GM19099 (cell line): Measurements from ENCODE around the gene CDH11.

ENCODE experiments used
- POLR2A ChIP-seq: IDR thresholded peaks from 3 replicates; pipeline ENCODE4 v1.6.1; 2011; ENCODE audit warnings: low read depth; ENCODE audit not compliant: insufficient read length; ENCODE audit errors: extremely low read depth

CDH11 gene

DNA sequence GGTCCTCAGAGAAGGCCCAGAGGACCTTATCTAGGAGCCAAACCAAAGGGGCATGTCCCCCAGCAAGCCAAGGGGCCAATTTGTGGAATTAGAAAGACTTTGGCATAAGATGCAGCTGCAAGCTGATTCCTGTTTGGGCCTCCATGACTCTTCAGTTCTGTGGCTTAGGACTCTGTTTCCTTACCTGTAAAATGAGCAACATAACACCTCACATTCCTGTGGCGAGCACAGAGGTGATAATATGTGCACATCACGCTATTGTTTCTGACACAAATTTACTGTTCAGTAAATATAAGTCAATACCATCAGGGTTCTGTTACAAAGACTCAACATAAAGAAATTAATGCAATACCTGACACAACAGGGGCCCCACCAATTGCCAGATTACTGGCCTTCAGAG is 57.7 kb downstream of the CDH11 start:
- no peak for TF ChIP-seq POLR2A

- TF ChIP-seq POLR2A: no peak
Measured at GRCh38 chr16:65062736-65063583, 58.9 kb downstream of the CDH11 start.

- TF ChIP-seq POLR2A: no peak
Measured at GRCh38 chr16:65061935-65062518, 59.8 kb downstream of the CDH11 start.

DNA sequence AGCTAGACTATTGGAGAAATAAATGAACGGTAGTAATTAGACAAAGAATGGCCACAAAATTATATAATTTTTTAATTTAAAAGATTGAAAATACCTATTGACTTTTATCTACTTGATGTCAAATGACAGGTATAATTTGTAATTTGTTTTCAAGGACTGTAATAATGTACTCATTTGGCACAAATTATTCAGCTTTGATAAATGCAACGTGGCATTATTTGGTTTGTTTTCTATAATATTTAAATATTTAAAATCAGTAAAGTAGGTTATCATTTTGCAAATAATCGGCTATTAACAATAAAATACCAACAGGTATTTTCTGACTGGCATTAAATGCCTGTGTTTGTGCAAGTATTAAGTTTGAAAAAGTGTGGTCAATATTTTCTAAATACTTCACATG is 60.6 kb downstream of the CDH11 start:
- TF ChIP-seq POLR2A: no peak

DNA sequence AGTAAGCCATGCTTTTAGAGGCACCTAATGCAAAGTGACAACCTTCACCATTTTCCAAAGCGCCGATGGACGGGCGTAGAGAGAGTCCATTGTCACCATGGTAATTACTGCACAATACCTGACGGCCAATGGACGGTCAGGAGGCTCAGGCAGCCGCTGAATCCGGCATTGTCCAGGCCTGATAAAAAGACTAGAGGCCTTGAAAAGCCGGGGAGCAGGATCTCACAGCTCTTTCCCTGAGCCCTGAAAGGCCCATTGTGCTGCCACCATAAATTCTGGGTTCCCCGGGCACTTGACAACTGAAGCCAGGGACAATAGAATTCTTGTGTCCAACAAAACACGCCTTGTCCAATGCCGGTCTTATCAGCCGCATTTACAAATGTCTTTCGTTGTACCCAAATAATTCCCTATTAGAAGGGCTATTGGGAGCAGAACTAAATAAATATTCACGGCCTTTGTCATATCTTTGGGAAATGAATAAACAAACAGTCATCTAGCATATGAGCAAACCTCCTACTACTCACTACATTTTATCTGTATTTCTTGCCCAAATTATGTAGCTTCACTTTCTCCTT is 62.4 kb downstream of the CDH11 start:
- TF ChIP-seq POLR2A: no peak

DNA sequence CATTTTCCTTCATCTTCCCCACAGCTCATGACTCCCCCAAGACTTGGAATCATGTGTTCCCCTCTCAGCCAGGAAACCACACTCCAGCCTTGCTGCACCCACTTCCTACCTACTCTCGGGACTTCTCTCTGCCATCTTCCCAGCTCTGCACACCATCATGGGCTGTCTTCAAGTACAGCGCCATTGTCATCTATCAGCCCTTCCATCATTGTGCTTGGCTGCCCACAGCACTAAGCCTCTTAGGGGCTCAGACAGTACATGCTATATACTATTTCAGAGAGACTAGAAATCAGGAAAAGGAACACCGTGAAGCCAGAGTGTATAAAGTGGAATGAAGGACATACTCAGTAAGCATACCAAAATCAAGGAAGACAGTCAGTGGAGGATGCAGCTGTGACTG is 64.7 kb downstream of the CDH11 start:
- TF ChIP-seq POLR2A: no peak

- TF ChIP-seq POLR2A: no peak
Measured at GRCh38 chr16:65054457-65054856, 67.4 kb downstream of the CDH11 start.

GRCh38 chr16:65049679-65050078 is 72.2 kb downstream of the CDH11 start:
- no peak for TF ChIP-seq POLR2A

DNA sequence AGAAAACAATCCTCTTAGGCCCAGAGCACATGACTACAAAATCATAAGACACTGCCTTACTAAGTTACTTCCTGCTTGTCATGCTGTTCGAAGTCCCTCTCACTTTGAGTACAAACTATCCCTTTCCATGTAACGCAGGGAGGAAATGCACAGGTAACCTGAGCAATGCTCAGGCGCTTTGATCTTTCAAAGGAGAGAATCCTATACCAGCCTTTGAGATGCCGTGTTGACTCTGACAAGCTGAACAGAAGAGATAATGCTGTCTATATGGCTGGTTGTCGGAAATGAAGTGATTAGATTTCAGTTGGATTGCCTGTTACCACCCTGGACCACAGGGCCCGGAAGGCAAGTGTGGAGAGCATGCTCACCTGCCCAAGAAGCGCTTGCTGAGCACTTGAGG is 75.9 kb downstream of the CDH11 start:
- TF ChIP-seq POLR2A: no peak

GRCh38 chr16:65044873-65045272 is 77.0 kb downstream of the CDH11 start:
- TF ChIP-seq POLR2A: no peak

- TF ChIP-seq POLR2A: no peak
Measured at GRCh38 chr16:65044026-65044425, 77.8 kb downstream of the CDH11 start.

- no peak for TF ChIP-seq POLR2A
Measured at GRCh38 chr16:65042438-65043365, 79.2 kb downstream of the CDH11 start.

- TF ChIP-seq POLR2A: no peak
Measured at GRCh38 chr16:65041667-65042066, 80.2 kb downstream of the CDH11 start.

GRCh38 chr16:65038100-65038499 is 83.8 kb downstream of the CDH11 start:
- TF ChIP-seq POLR2A: no peak

DNA sequence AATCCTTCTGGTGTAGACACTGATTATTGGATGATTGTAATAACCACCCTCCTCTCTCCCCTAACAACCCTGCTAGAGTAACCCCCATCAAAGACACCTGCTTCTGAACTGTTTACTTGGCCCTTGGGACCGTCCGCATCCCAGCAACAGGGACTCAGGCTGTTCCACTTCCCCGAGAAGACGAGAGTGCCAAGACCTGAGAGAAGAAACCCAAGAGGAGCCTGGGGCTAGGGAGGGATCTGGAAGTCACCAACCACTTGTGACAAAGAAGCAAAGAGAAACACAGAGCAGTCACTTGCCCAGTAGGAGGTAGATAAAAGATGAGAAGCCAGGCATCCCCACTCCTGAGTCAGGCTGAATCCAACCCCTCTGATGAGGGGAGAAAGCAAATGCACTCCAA is 84.3 kb downstream of the CDH11 start:
- no peak for TF ChIP-seq POLR2A

- TF ChIP-seq POLR2A: no peak
Measured at GRCh38 chr16:65034915-65035314, 86.9 kb downstream of the CDH11 start.

DNA sequence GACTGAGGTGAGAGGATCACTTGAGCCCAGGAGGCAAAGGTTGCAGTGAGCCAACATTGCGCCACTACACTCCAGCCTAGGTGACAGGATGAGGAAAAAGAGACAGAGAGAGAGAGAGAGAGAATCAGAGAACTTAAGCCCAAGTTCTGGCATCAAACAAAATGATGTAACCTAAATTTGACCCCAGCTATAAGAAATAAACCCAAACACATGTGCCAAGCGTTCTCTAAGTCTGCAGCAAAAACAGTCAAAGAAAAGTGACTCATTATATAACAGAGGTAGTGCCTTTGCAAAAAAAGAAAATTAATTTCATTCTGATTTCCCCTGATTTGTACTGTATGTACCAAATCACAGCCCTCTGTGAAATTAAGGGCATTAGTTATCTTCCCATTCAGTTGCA is 89.5 kb downstream of the CDH11 start:
- no peak for TF ChIP-seq POLR2A
